ENCODE data around the gene MNAT1.

MNAT1 gene

GRCh38 chr14:60734465-60735242 lies at the start of gene MNAT1:
Gene MNAT1, plus strand, starts transcription at chr14:60734761. Its CDS starts 102 bp downstream, at chr14:60734863.
- Mint-ChIP-seq H3K4me1 (ENCODE audit: low read depth) (peaks cover 22% of the 10 kb centered on the region), H3K27ac (peak within 1 kb of the TSS; percentile 85), H3K36me3 (ENCODE audit: low read depth) (peaks cover 7% of the 10 kb centered on the region), H3K27me3 (peaks cover 21% of the 10 kb centered on the region), H3K9me3 (no peaks in the 10 kb centered on the region), H3K4me3 (peak within 1 kb of the TSS; percentile 94)
- intact Hi-C loops (cut with micrococcal nuclease) = no loop called here

DNA sequence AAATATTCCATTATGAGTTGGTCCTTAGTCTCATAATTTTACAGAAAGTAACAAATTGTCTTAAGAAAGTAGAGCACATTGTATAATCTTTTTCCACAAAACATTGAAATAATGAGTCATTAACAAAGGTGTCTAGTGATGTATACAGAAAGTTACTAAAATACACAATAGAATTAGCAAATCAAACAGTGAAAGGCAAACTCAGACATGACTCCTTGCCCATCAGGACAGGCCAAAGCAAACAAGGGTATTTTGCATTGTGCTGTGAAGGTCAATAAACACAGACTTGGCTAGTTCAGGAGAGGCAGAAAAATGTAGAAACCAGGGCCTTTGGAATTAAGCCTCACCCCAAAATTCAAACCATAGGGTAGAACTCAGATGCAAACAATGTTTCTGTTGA lies 47.7 kb upstream of the MNAT1 start:
- Mint-ChIP-seq H3K4me1 (ENCODE audit: low read depth) (no peaks in the 10 kb centered on the region), H3K9me3 (no peaks in the 10 kb centered on the region), H3K4me3 (no peak overlapping the region)

GRCh38 chr14:60691383-60692113 lies 43.0 kb upstream of the MNAT1 start:
- Mint-ChIP-seq H3K9me3 (peaks cover 9% of the 10 kb centered on the region), H3K27ac (no peak overlapping the region), H3K27me3 (peaks cover 11% of the 10 kb centered on the region)

More for the DNA sequence above, 47.7 kb upstream of the MNAT1 start:
- H3K27me3 Mint-ChIP-seq = peaks cover 5% of the 10 kb centered on the region
- intact Hi-C loops (cut with micrococcal nuclease) = no loop called here
- H3K36me3 Mint-ChIP-seq (ENCODE audit: low read depth) = no peaks in the 10 kb centered on the region
- no peak overlapping the region for H3K27ac Mint-ChIP-seq

DNA sequence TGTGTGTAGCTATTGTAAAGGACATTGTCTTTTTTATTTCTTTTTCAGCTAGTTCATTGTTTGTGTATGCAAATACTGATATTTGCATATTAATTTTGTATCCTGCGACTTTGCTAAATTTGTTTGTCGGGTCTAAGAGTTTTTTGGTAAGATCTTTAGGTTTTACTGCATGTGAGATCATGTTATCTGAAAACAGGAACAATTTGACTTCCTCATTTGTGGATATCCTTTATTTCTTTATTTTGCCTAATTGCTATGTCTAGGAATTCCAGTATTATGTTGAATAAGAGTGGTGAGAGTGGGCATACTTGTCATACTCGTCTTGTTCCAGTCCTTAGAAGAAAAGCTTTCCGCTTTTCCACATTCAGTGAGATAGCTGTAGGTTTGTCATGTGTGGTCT lies 39.2 kb upstream of the MNAT1 start:
- intact Hi-C loops (cut with micrococcal nuclease) = no loop called here
- peaks cover 5% of the 10 kb centered on the region for H3K4me1 Mint-ChIP-seq (ENCODE audit: low read depth)
- peaks cover 34% of the 10 kb centered on the region for H3K9me3 Mint-ChIP-seq
- H3K4me3 Mint-ChIP-seq = no peak overlapping the region
- H3K27ac Mint-ChIP-seq = no peak overlapping the region
- no peaks in the 10 kb centered on the region for H3K36me3 Mint-ChIP-seq (ENCODE audit: low read depth)
- H3K27me3 Mint-ChIP-seq = peaks cover 21% of the 10 kb centered on the region

More at GRCh38 chr14:60691383-60692113, 43.0 kb upstream of the MNAT1 start:
- Mint-ChIP-seq H3K4me1 (ENCODE audit: low read depth) (peaks cover 5% of the 10 kb centered on the region), H3K36me3 (ENCODE audit: low read depth) (no peaks in the 10 kb centered on the region), H3K4me3 (no peak overlapping the region)
- intact Hi-C loops (cut with micrococcal nuclease) = no loop called here

DNA sequence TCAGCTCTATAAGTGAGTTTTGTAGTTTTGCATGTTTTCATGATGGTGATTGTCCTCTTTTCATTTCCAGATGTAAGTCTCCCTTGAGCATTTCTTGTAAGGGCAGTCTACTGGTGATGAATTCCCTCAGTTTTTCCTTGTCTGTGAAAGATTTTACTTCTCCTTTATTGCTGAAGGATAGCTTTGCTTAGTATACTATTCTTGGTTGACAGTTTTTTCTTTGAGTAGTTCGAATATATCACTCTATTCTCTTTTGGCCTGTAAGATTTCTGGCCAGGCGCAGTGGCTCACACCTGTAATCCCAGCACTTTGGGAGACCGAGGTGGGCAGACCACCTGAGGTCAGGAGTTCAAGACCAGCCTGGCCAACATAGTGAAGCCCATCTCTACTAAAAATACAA lies 34.0 kb upstream of the MNAT1 start:
- no peaks in the 10 kb centered on the region for H3K4me1 Mint-ChIP-seq (ENCODE audit: low read depth)
- intact Hi-C loops (cut with micrococcal nuclease) = no loop called here
- peaks cover 45% of the 10 kb centered on the region for H3K9me3 Mint-ChIP-seq
- H3K4me3 Mint-ChIP-seq = no peak overlapping the region
- H3K27me3 Mint-ChIP-seq = peaks cover 12% of the 10 kb centered on the region
- H3K27ac Mint-ChIP-seq = no peak overlapping the region
- H3K36me3 Mint-ChIP-seq (ENCODE audit: low read depth) = peaks cover 6% of the 10 kb centered on the region

- no peak overlapping the region for H3K4me3 Mint-ChIP-seq
- peaks cover 6% of the 10 kb centered on the region for H3K36me3 Mint-ChIP-seq (ENCODE audit: low read depth)
- no peaks in the 10 kb centered on the region for H3K4me1 Mint-ChIP-seq (ENCODE audit: low read depth)
- intact Hi-C loops (cut with micrococcal nuclease) = no loop called here
- peaks cover 22% of the 10 kb centered on the region for H3K9me3 Mint-ChIP-seq
- H3K27ac Mint-ChIP-seq = no peak overlapping the region
- H3K27me3 Mint-ChIP-seq = peaks cover 15% of the 10 kb centered on the region
Measured at GRCh38 chr14:60705100-60705499, 29.5 kb upstream of the MNAT1 start.

DNA sequence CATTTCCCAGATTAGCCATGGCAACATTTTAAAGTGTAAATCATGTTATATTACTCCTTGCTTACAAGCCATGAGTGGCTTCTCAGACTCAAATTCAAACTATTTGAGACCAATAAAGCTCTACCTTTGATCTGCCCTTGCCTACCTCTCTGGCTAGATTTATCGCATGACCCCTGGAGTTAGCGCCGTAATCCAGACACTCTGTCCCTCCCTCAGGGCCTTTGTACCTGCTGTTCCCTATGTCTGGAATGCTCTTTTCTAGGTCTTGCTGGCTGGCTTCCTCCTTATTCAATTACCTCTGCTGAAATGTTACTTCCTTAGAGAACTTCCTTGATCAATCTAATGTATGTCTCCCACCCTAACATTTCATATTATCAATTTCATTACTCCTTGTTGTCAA lies 26.7 kb upstream of the MNAT1 start:
- no peak overlapping the region for H3K27ac Mint-ChIP-seq
- no peaks in the 10 kb centered on the region for H3K9me3 Mint-ChIP-seq
- H3K4me1 Mint-ChIP-seq (ENCODE audit: low read depth) = no peaks in the 10 kb centered on the region
- intact Hi-C loops (cut with micrococcal nuclease) = no loop called here
- H3K27me3 Mint-ChIP-seq = peaks cover 24% of the 10 kb centered on the region
- H3K4me3 Mint-ChIP-seq = no peak overlapping the region
- no peaks in the 10 kb centered on the region for H3K36me3 Mint-ChIP-seq (ENCODE audit: low read depth)

DNA sequence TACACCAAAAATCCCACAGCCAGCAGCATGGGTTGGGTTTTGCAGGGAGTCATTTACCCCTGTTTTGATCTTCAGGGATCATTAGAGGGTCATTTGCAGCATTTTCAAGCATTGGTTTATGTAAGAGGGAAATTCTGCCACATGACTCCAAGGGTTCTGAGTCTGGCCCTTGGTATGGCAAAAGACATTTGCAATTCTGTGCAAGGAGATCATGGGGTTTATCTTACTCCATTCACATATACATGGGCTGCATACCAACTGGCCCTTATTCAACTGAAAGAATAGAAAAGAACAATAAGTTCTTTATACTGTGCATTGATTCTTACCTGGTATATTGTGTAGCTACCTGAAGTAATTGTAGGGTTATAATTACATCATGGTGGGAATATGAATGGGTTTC lies 24.1 kb upstream of the MNAT1 start:
- Mint-ChIP-seq H3K4me1 (ENCODE audit: low read depth) (no peaks in the 10 kb centered on the region), H3K27me3 (peaks cover 38% of the 10 kb centered on the region), H3K27ac (no peak overlapping the region), H3K36me3 (ENCODE audit: low read depth) (no peaks in the 10 kb centered on the region), H3K4me3 (no peak overlapping the region), H3K9me3 (no peaks in the 10 kb centered on the region)
- intact Hi-C loops (cut with micrococcal nuclease) = no loop called here

- Mint-ChIP-seq H3K9me3 (no peaks in the 10 kb centered on the region), H3K27me3 (peaks cover 48% of the 10 kb centered on the region), H3K36me3 (ENCODE audit: low read depth) (no peaks in the 10 kb centered on the region), H3K4me3 (no peak overlapping the region), H3K27ac (no peak overlapping the region), H3K4me1 (ENCODE audit: low read depth) (no peaks in the 10 kb centered on the region)
- intact Hi-C loops (cut with micrococcal nuclease) = no loop called here
Measured at GRCh38 chr14:60713513-60713912, 21.0 kb upstream of the MNAT1 start.

- Mint-ChIP-seq H3K27ac (no peak overlapping the region), H3K4me1 (ENCODE audit: low read depth) (peaks cover 26% of the 10 kb centered on the region), H3K4me3 (no peak overlapping the region)
Measured at GRCh38 chr14:60720391-60720790, 14.2 kb upstream of the MNAT1 start.

DNA sequence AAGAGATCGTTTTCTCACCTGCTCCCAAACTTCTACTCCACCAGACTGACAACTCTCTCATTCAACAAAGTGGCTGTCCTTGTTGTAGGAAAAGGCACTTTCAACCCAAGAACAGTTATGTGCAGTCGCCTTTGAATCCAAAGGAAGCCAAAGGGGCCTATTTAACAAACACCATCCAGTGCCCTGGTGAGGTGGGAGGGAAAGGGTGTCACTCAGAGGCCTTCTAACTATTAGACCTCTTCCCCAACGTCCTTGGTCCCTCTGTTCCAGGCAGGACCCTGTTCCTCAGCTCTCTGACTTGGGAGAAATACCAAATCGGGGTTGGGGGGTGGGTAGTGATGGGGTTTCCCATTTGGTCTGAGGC lies 13.6 kb upstream of the MNAT1 start:
- H3K9me3 Mint-ChIP-seq = no peaks in the 10 kb centered on the region
- H3K27me3 Mint-ChIP-seq = peaks cover 79% of the 10 kb centered on the region
- peaks cover 26% of the 10 kb centered on the region for H3K4me1 Mint-ChIP-seq (ENCODE audit: low read depth)
- intact Hi-C loops (cut with micrococcal nuclease) = loop anchor here (10.0 kb wide), 1 partner anchor 56 kb away; no protein-coding TSS in a partner anchor
- no peaks in the 10 kb centered on the region for H3K36me3 Mint-ChIP-seq (ENCODE audit: low read depth)
- H3K27ac Mint-ChIP-seq = no peak overlapping the region
- peak overlapping the region; percentile 26 for H3K4me3 Mint-ChIP-seq

More at GRCh38 chr14:60720391-60720790, 14.2 kb upstream of the MNAT1 start:
- H3K9me3 Mint-ChIP-seq = no peaks in the 10 kb centered on the region
- H3K27me3 Mint-ChIP-seq = peaks cover 80% of the 10 kb centered on the region
- intact Hi-C loops (cut with micrococcal nuclease) = loop anchor here (10.0 kb wide), 1 partner anchor 56 kb away; no protein-coding TSS in a partner anchor
- H3K36me3 Mint-ChIP-seq (ENCODE audit: low read depth) = no peaks in the 10 kb centered on the region

GRCh38 chr14:60721326-60722106 lies 13.0 kb upstream of the MNAT1 start:
- intact Hi-C loops (cut with micrococcal nuclease) = loop anchor here (10.0 kb wide), 1 partner anchor 57 kb away; no protein-coding TSS in a partner anchor
- H3K4me1 Mint-ChIP-seq (ENCODE audit: low read depth) = peaks cover 26% of the 10 kb centered on the region
- H3K36me3 Mint-ChIP-seq (ENCODE audit: low read depth) = no peaks in the 10 kb centered on the region
- H3K4me3 Mint-ChIP-seq = peak overlapping the region; percentile 81
- H3K27me3 Mint-ChIP-seq = peaks cover 78% of the 10 kb centered on the region
- no peak overlapping the region for H3K27ac Mint-ChIP-seq
- no peaks in the 10 kb centered on the region for H3K9me3 Mint-ChIP-seq

DNA sequence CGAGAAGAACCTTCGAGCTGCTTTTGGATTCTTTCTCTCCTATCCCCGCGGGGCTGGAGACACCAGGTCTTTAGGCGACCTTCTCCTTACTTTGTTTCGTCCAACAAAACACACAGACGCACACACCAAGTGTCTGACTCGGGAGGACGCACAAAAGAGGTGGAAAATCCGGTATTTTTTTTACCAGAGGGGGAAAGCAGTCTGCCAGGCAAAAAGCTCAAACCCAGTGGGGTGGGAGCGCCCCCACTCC lies 12.5 kb upstream of the MNAT1 start:
- Mint-ChIP-seq H3K36me3 (ENCODE audit: low read depth) (no peaks in the 10 kb centered on the region), H3K4me1 (ENCODE audit: low read depth) (peaks cover 26% of the 10 kb centered on the region), H3K27me3 (peaks cover 82% of the 10 kb centered on the region), H3K27ac (no peak overlapping the region), H3K4me3 (peak overlapping the region; percentile 81), H3K9me3 (no peaks in the 10 kb centered on the region)
- intact Hi-C loops (cut with micrococcal nuclease) = loop anchor here (10.0 kb wide), 1 partner anchor 57 kb away; no protein-coding TSS in a partner anchor

All from dendritic cell treated with granulocyte-macrophage colony-stimulating factor and Interleukin-4, amounts not matched to agents 40 ng/mL and 50 ng/mL, for 4 days (primary cell).